Measurements from ENCODE around the gene WIPF2.
"Not testable (repeated sequence)": the region's sequence is repeated elsewhere in the genome, so short reads cannot be mapped to it uniquely, and the experiment has no call there.

WIPF2 gene

GRCh38 chr17:40192961-40193360 lies 26.1 kb upstream of the WIPF2 start:
- Histone ChIP-seq H3K27ac (ENCODE audit: low read depth, low read length, severe bottlenecking) (no peak overlapping the region), H3K4me3 (ENCODE audit: extremely low read depth, insufficient read depth, low read length, poor library complexity, severe bottlenecking) (no peak overlapping the region), H3K36me3 (ENCODE audit: control insufficient read depth, insufficient read depth, low read length) (peaks cover 12% of the 10 kb centered on the region), H3K4me1 (ENCODE audit: control insufficient read depth, insufficient read depth, low read length, poor library complexity, severe bottlenecking) (peaks cover 15% of the 10 kb centered on the region), H3K9me3 (ENCODE audit: control insufficient read depth, low read length) (no peaks in the 10 kb centered on the region)
- WGBS, 2 experiments (ENCODE audit: insufficient coverage in 2 of 2) = 100% methylated on average over 1 of the region's 2 CpGs

GRCh38 chr17:40194821-40195220 lies 24.3 kb upstream of the WIPF2 start:
- peaks cover 15% of the 10 kb centered on the region for H3K4me1 ChIP-seq (ENCODE audit: control insufficient read depth, insufficient read depth, low read length, poor library complexity, severe bottlenecking)
- peaks cover 6% of the 10 kb centered on the region for H3K36me3 ChIP-seq (ENCODE audit: control insufficient read depth, insufficient read depth, low read length)
- WGBS, 2 experiments (ENCODE audit: insufficient coverage in 2 of 2) = no CpG with 5 or more reads among the region's 2 CpGs
- no peaks in the 10 kb centered on the region for H3K9me3 ChIP-seq (ENCODE audit: control insufficient read depth, low read length)
- H3K27ac ChIP-seq (ENCODE audit: low read depth, low read length, severe bottlenecking) = no peak overlapping the region
- H3K4me3 ChIP-seq (ENCODE audit: extremely low read depth, insufficient read depth, low read length, poor library complexity, severe bottlenecking) = no peak overlapping the region

GRCh38 chr17:40197550-40197949 lies 21.6 kb upstream of the WIPF2 start:
- H3K4me3 ChIP-seq (ENCODE audit: extremely low read depth, insufficient read depth, low read length, poor library complexity, severe bottlenecking) = no peak overlapping the region
- H3K4me1 ChIP-seq (ENCODE audit: control insufficient read depth, insufficient read depth, low read length, poor library complexity, severe bottlenecking) = peaks cover 5% of the 10 kb centered on the region
- no peak overlapping the region for H3K27ac ChIP-seq (ENCODE audit: low read depth, low read length, severe bottlenecking)
- H3K36me3 ChIP-seq (ENCODE audit: control insufficient read depth, insufficient read depth, low read length) = peaks cover 6% of the 10 kb centered on the region
- WGBS, 2 experiments (ENCODE audit: insufficient coverage in 2 of 2) = no CpG with 5 or more reads among the region's 1 CpG
- no peaks in the 10 kb centered on the region for H3K9me3 ChIP-seq (ENCODE audit: control insufficient read depth, low read length)

- not testable (repeated sequence) for H3K9me3 ChIP-seq (ENCODE audit: control insufficient read depth, low read length); H3K4me1 ChIP-seq (ENCODE audit: control insufficient read depth, insufficient read depth, low read length, poor library complexity, severe bottlenecking)
Observed at GRCh38 chr17:40197965-40198456, 21.1 kb upstream of the WIPF2 start.

GRCh38 chr17:40198576-40198975 lies 20.5 kb upstream of the WIPF2 start:
- H3K9me3 ChIP-seq (ENCODE audit: control insufficient read depth, low read length) = no peaks in the 10 kb centered on the region
- peaks cover 9% of the 10 kb centered on the region for H3K4me1 ChIP-seq (ENCODE audit: control insufficient read depth, insufficient read depth, low read length, poor library complexity, severe bottlenecking)
- no peak overlapping the region for H3K27ac ChIP-seq (ENCODE audit: low read depth, low read length, severe bottlenecking)
- no peaks in the 10 kb centered on the region for H3K36me3 ChIP-seq (ENCODE audit: control insufficient read depth, insufficient read depth, low read length)
- no peak overlapping the region for H3K4me3 ChIP-seq (ENCODE audit: extremely low read depth, insufficient read depth, low read length, poor library complexity, severe bottlenecking)
- 89 to 100% methylated on average over 3 to 5 of the region's 5 CpGs for WGBS, 2 experiments (ENCODE audit: insufficient coverage in 2 of 2)

More at GRCh38 chr17:40197965-40198456, 21.1 kb upstream of the WIPF2 start:
- not testable (repeated sequence) for H3K27ac ChIP-seq (ENCODE audit: low read depth, low read length, severe bottlenecking); H3K4me3 ChIP-seq (ENCODE audit: extremely low read depth, insufficient read depth, low read length, poor library complexity, severe bottlenecking); H3K36me3 ChIP-seq (ENCODE audit: control insufficient read depth, insufficient read depth, low read length)
- 85 to 92% methylated on average over 8 of the region's 8 CpGs for WGBS, 2 experiments (ENCODE audit: insufficient coverage in 2 of 2)

- 97 to 100% methylated on average over 3 of the region's 4 CpGs for WGBS, 2 experiments (ENCODE audit: insufficient coverage in 2 of 2)
- Histone ChIP-seq H3K27ac (ENCODE audit: low read depth, low read length, severe bottlenecking) (no peak overlapping the region), H3K36me3 (ENCODE audit: control insufficient read depth, insufficient read depth, low read length) (no peaks in the 10 kb centered on the region), H3K9me3 (ENCODE audit: control insufficient read depth, low read length) (no peaks in the 10 kb centered on the region), H3K4me1 (ENCODE audit: control insufficient read depth, insufficient read depth, low read length, poor library complexity, severe bottlenecking) (peaks cover 4% of the 10 kb centered on the region), H3K4me3 (ENCODE audit: extremely low read depth, insufficient read depth, low read length, poor library complexity, severe bottlenecking) (no peak overlapping the region)
Observed at GRCh38 chr17:40203131-40203530, 16.0 kb upstream of the WIPF2 start.

- H3K4me1 ChIP-seq (ENCODE audit: control insufficient read depth, insufficient read depth, low read length, poor library complexity, severe bottlenecking) = peaks cover 12% of the 10 kb centered on the region
- not testable (repeated sequence) for H3K4me3 ChIP-seq (ENCODE audit: extremely low read depth, insufficient read depth, low read length, poor library complexity, severe bottlenecking); H3K36me3 ChIP-seq (ENCODE audit: control insufficient read depth, insufficient read depth, low read length); H3K27ac ChIP-seq (ENCODE audit: low read depth, low read length, severe bottlenecking); H3K9me3 ChIP-seq (ENCODE audit: control insufficient read depth, low read length)
- 91 to 98% methylated on average over 7 to 8 of the region's 8 CpGs for WGBS, 2 experiments (ENCODE audit: insufficient coverage in 2 of 2)
Observed at GRCh38 chr17:40206193-40206592, 12.9 kb upstream of the WIPF2 start.

GRCh38 chr17:40209404-40210093 lies 9.6 kb upstream of the WIPF2 start:
- Histone ChIP-seq H3K4me1 (ENCODE audit: control insufficient read depth, insufficient read depth, low read length, poor library complexity, severe bottlenecking) (peaks cover 8% of the 10 kb centered on the region), H3K4me3 (ENCODE audit: extremely low read depth, insufficient read depth, low read length, poor library complexity, severe bottlenecking) (no peak overlapping the region), H3K27ac (ENCODE audit: low read depth, low read length, severe bottlenecking) (peak overlapping the region; percentile 90), H3K9me3 (ENCODE audit: control insufficient read depth, low read length) (no peaks in the 10 kb centered on the region), H3K36me3 (ENCODE audit: control insufficient read depth, insufficient read depth, low read length) (no peaks in the 10 kb centered on the region)
- 56 to 84% methylated on average over 1 to 2 of the region's 2 CpGs for WGBS, 2 experiments (ENCODE audit: insufficient coverage in 2 of 2)

- 94% methylated on average over 4 to 5 of the region's 6 CpGs for WGBS, 2 experiments (ENCODE audit: insufficient coverage in 2 of 2)
- H3K4me1 ChIP-seq (ENCODE audit: control insufficient read depth, insufficient read depth, low read length, poor library complexity, severe bottlenecking); H3K27ac ChIP-seq (ENCODE audit: low read depth, low read length, severe bottlenecking): not testable (repeated sequence)
Observed at GRCh38 chr17:40213914-40214313, 5.2 kb upstream of the WIPF2 start.

GRCh38 chr17:40218006-40218739 lies 931 bp upstream of the WIPF2 start:
- WGBS, 2 experiments (ENCODE audit: insufficient coverage in 2 of 2) = 81 to 92% methylated on average over 7 of the region's 7 CpGs
- no peak overlapping the region for H3K4me3 ChIP-seq (ENCODE audit: extremely low read depth, insufficient read depth, low read length, poor library complexity, severe bottlenecking)

More at GRCh38 chr17:40213914-40214313, 5.2 kb upstream of the WIPF2 start:
- H3K9me3 ChIP-seq (ENCODE audit: control insufficient read depth, low read length); H3K4me3 ChIP-seq (ENCODE audit: extremely low read depth, insufficient read depth, low read length, poor library complexity, severe bottlenecking); H3K36me3 ChIP-seq (ENCODE audit: control insufficient read depth, insufficient read depth, low read length): not testable (repeated sequence)

More at GRCh38 chr17:40218006-40218739, 931 bp upstream of the WIPF2 start:
- Histone ChIP-seq H3K9me3 (ENCODE audit: control insufficient read depth, low read length) (peaks cover 5% of the 10 kb centered on the region), H3K27ac (ENCODE audit: low read depth, low read length, severe bottlenecking) (peak overlapping the region; percentile 94), H3K36me3 (ENCODE audit: control insufficient read depth, insufficient read depth, low read length) (peaks cover 4% of the 10 kb centered on the region), H3K4me1 (ENCODE audit: control insufficient read depth, insufficient read depth, low read length, poor library complexity, severe bottlenecking) (no peaks in the 10 kb centered on the region)
